DOHH2 (cell line): ENCODE data around the gene CLIC3.

Experiments
- CTCF ChIP-seq: fragments of 200-600 bp; sonication (generic); IDR thresholded peaks from one replicate; pipeline ENCODE4 v1.5.1; 2014; ENCODE audit warnings: antibody characterized with exemption, mild to moderate bottlenecking, low read depth, low read length; ENCODE audit not compliant: poor library complexity, severe bottlenecking
- EZH2phosphoT487 ChIP-seq: fragments of 200-600 bp; sonication (generic); IDR thresholded peaks from 2 replicates; pipeline ENCODE4 v1.6.1; 2017; ENCODE audit warnings: borderline replicate concordance, mild to moderate bottlenecking, antibody characterized with exemption, low read length, moderate library complexity, mixed read lengths

- TF ChIP-seq CTCF (no peak), EZH2phosphoT487 (no peak)
These were observed 12.8 kb upstream of the CLIC3 start for GRCh38 chr9:137009217-137009616.
